AG09309 (cell line): Measurements from ENCODE around the gene TMEM132C.

Experiments used
- DNase-seq: peaks from one replicate; pipeline ENCODE4 v3.0.0-alpha.2; 2010; ENCODE audit warnings: low read depth
- H3K4me3 ChIP-seq: 2 replicates; pipeline ENCODE4 v1.5.1; 2011; ENCODE audit warnings: mild to moderate bottlenecking, low read depth, low read length, moderate library complexity; ENCODE audit not compliant: control insufficient read depth
- TF ChIP-seq, protein P1 (sequence below): IDR thresholded peaks from 2 replicates; pipeline ENCODE4 v1.5.1; 2011; ENCODE audit warnings: mild to moderate bottlenecking, low read depth, low read length, inconsistent platforms; ENCODE audit not compliant: insufficient read depth, control insufficient read depth; ENCODE audit errors: missing control alignments

The TMEM132C gene

DNA sequence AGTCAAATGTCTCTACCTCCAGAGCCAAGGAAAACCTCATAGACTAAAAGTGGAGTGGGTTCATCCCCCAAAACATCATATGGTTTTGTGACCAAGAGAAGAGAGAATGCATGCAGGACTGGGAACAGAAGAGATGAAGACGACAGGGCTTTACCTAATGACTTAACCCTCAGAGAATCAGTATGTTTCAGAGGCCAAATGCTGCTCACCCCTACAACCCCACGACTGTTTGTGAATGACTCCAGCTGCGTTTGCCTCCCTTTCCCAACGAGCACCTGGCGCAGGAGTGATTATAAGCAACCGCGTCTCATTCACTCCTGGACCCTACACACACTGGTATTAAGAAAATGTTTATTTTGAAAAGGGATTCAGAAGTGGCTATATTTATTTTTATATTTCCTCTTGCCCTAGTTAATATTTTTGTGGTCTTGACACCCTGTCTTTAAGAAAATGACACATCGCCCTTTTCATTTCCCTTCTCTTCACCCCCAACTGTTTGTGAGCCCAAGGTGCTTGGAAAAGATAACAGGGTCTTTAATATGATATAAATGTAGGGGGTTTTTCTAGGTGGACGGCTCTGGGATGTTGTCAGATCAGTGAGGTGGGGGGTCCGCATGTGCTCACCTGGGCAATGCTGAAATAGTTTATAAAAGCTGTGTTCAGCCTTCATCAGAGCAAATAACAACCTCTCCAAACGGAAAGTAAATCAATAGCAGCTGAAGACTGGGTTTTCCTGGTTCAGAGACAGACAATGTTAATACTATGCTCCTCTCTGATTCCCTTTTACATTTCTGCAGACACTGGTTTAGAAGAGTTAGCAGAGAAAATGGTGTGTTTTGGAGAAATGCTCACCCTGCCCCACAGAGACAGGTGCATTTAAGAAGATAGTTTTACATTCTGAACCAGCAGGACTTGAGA is 479.1 kb downstream of the TMEM132C start:
- no peak for DNase-seq
- TF ChIP-seq, protein P1, sequence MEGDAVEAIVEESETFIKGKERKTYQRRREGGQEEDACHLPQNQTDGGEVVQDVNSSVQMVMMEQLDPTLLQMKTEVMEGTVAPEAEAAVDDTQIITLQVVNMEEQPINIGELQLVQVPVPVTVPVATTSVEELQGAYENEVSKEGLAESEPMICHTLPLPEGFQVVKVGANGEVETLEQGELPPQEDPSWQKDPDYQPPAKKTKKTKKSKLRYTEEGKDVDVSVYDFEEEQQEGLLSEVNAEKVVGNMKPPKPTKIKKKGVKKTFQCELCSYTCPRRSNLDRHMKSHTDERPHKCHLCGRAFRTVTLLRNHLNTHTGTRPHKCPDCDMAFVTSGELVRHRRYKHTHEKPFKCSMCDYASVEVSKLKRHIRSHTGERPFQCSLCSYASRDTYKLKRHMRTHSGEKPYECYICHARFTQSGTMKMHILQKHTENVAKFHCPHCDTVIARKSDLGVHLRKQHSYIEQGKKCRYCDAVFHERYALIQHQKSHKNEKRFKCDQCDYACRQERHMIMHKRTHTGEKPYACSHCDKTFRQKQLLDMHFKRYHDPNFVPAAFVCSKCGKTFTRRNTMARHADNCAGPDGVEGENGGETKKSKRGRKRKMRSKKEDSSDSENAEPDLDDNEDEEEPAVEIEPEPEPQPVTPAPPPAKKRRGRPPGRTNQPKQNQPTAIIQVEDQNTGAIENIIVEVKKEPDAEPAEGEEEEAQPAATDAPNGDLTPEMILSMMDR: no peak
- no peak overlapping the region for H3K4me3 ChIP-seq

DNA sequence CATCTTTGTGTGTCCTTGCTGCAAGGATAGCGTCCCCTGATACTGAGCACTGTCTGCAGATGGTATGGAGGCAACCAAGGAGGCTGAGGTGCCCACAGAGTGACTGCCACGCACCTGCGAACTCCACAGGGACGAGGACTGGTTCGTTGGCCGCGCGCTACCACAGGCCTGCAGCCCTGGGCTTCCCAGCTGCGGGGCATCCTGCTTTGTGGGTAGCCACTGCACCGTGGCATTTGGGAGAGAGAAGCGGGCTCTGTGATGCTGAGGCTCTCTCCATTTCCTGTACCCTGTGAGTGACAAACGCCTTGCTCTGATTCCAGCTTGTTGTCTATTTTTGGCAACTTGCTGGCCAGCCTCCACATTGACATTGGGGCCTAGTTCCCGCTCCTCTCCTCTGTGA is 480.5 kb downstream of the TMEM132C start:
- TF ChIP-seq, protein P1: no peak
- no peak for DNase-seq
- no peak overlapping the region for H3K4me3 ChIP-seq

DNA sequence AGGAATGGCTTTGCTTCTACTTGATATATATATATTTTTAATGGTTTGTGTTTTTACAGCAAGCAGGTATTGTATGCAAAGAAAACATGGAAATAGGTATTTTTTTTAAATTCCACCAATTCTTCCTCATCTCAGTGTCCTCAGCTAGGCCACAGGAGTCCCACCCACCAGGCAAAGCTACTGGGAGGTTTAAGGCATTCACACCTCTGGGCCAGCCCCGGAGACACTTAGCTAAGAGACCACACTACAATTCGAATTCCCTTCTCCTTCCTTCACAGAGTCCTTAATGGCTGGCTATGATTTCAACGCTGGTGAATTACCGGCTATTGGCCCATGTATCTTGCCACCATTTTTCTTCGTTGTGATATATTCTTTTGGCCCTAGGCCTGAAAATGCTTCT is 485.4 kb downstream of the TMEM132C start:
- H3K4me3 ChIP-seq: no peak overlapping the region
- TF ChIP-seq, protein P1: no peak
- no peak for DNase-seq

DNA sequence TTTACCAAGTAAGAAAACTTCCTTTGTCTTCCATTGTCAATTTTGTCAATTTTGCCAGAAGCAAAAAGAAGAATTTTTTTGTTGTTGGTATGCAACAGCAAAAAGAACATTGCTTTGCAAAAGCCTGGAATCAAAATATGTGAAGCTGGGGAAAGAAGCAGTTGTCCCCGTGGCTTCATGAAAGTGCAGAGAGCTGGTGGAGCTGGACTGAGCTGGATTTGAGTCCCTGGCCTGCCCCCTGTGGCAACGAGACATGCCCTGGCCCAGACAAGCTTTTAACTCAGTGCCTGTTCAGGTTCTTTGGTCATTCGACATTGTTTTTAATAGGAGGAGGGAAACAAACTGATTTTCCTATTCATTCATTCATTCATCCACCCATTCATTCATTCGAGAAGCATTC is 486.5 kb downstream of the TMEM132C start:
- TF ChIP-seq, protein P1: no peak
- DNase-seq: no peak
- no peak overlapping the region for H3K4me3 ChIP-seq

DNA sequence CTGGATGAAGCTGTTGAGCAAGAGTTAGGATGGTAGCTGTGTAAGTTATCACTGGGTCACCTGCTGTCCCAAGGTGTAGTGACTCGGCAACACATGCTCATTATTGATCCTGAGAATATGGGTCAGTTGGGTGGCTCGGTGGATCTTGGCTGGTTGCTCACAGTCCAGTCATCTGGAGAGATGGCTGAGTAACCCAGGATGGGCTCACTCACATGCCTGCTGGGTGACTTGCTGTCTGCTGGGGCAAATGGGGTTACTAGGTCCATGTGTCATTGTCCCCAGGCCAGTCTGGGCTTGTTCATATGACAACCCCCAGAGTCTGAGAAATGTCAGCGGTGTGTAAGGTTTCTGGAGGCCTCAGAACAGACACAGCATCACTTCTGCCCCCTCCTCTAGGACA is 487.3 kb downstream of the TMEM132C start:
- TF ChIP-seq, protein P1: no peak
- H3K4me3 ChIP-seq: no peak overlapping the region
- no peak for DNase-seq

DNA sequence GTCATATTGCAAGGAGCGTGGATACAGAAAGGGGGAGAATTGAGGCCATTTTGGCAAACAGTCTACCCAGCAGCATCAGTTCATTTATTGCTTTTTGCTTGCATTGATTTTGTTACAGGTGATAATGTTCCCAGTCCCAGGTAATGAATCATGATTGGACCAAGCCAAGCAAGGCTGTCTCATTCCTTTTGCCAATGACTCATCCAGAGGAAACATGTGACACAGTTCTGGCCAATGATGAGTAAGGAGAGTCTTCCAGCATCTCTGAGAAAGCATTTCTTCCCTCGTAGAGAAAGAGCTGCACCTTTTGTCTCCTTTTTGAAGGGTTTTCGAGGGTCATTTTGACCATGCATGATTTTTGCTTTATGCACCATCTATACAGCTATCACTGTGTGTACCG is 488.6 kb downstream of the TMEM132C start:
- no peak overlapping the region for H3K4me3 ChIP-seq
- no peak for DNase-seq
- TF ChIP-seq, protein P1: no peak
